HepG2 (cell line): ENCODE results near the gene RHD. TPM values are rescaled to one million over a fixed set of nuclear protein-coding genes. Genes with fewer than 3 reads are reported as not detected.

Source experiments
- ATF2 ChIP-seq: sonication (generic); formaldehyde crosslinking; IDR thresholded peaks from 2 replicates; pipeline ENCODE4 v1.4.0; 2020; ENCODE audit warnings: missing genetic modification reagents
- BCL6 ChIP-seq: IDR thresholded peaks from 2 replicates; pipeline ENCODE4 v1.6.1; 2016; ENCODE audit warnings: missing genetic modification reagents, missing compliant biosample characterization
- DDIT3 ChIP-seq: sonication (generic); formaldehyde crosslinking; IDR thresholded peaks from 2 replicates; pipeline ENCODE4 v1.4.0; 2020; ENCODE audit warnings: mild to moderate bottlenecking, missing genetic modification reagents
- HOXA3 ChIP-seq: sonication (generic); formaldehyde crosslinking; IDR thresholded peaks from 2 replicates; pipeline ENCODE4 v1.5.0; 2020; ENCODE audit warnings: missing genetic modification reagents
- HOXA9 ChIP-seq: sonication (generic); formaldehyde crosslinking; IDR thresholded peaks from 2 replicates; pipeline ENCODE4 v1.8.1; 2022; ENCODE audit warnings: missing genetic modification reagents, mild to moderate bottlenecking, moderate library complexity, borderline replicate concordance
- KLF15 ChIP-seq: sonication (generic); formaldehyde crosslinking; IDR thresholded peaks from 2 replicates; pipeline ENCODE4 v1.8.1; 2023; ENCODE audit warnings: borderline replicate concordance, mild to moderate bottlenecking, inconsistent platforms, missing genetic modification reagents, mixed read lengths
- MTERF4 ChIP-seq: sonication (generic); formaldehyde crosslinking; IDR thresholded peaks from 2 replicates; pipeline ENCODE4 v1.8.0; 2023; ENCODE audit warnings: mild to moderate bottlenecking, missing genetic modification reagents
- ZBTB20 ChIP-seq: sonication (generic); formaldehyde crosslinking; IDR thresholded peaks from 2 replicates; pipeline ENCODE4 v1.8.1; 2023; ENCODE audit warnings: missing genetic modification reagents, low read depth, mild to moderate bottlenecking, borderline replicate concordance
- ZBTB8A ChIP-seq: sonication (generic); formaldehyde crosslinking; IDR thresholded peaks from 2 replicates; pipeline ENCODE4 v1.4.0; 2020; ENCODE audit warnings: mild to moderate bottlenecking, low read depth, missing genetic modification reagents, borderline replicate concordance
- ZNF10 ChIP-seq: sonication (generic); formaldehyde crosslinking; IDR thresholded peaks from 2 replicates; pipeline ENCODE4 v1.4.0; 2020; ENCODE audit warnings: mild to moderate bottlenecking, low read depth, missing genetic modification reagents, borderline replicate concordance
- ZNF142 ChIP-seq: sonication (generic); formaldehyde crosslinking; IDR thresholded peaks from 2 replicates; pipeline ENCODE4 v1.4.0; 2020; ENCODE audit warnings: missing genetic modification reagents
- ZNF160 ChIP-seq: sonication (generic); formaldehyde crosslinking; IDR thresholded peaks from 2 replicates; pipeline ENCODE4 v1.8.0; 2022; ENCODE audit warnings: mild to moderate bottlenecking, inconsistent platforms, missing genetic modification reagents
- polyA plus RNA-seq, 8 experiments: library from polyadenylated mRNA; depleted of rRNA in 3 of 8; stranded (reverse) in 7 of 8; unstranded in 1 of 8; fragments of >200 nt; fragmentation: Illumina TruSeq in 4 of 8; extraction: Trizol in 4 of 8; gene quantifications; 2 replicates each; pipeline versions ENCODE4 v1.2.1 to v1.2.3, GENCODE V29; 2011 to 2016; ENCODE audit warnings: low read depth in 4 of 8, missing spikeins in 1 of 8, mixed read lengths in 1 of 8; ENCODE audit not compliant: insufficient read depth in 1 of 8
- total RNA-seq, 5 experiments: library from RNA; depleted of rRNA; stranded (reverse); fragments of >200 nt; fragmentation: Illumina TruSeq; extraction: Trizol; gene quantifications; 2 replicates each; pipeline ENCODE4 v1.2.3, GENCODE V29; 2016; ENCODE audit warnings: low read depth in 1 of 5
- TF ChIP-seq, protein P1 (sequence below): fragments of 450-650 bp; IDR thresholded peaks from 2 replicates; pipeline ENCODE4 v1.6.1; 2017; ENCODE audit warnings: mild to moderate bottlenecking

Gene RHD
- total and polyA plus RNA-seq, 2 of the 13 experiments (the other 11 are each of a cell fraction or from before 2014, with no cell fraction given): not detected

DNA sequence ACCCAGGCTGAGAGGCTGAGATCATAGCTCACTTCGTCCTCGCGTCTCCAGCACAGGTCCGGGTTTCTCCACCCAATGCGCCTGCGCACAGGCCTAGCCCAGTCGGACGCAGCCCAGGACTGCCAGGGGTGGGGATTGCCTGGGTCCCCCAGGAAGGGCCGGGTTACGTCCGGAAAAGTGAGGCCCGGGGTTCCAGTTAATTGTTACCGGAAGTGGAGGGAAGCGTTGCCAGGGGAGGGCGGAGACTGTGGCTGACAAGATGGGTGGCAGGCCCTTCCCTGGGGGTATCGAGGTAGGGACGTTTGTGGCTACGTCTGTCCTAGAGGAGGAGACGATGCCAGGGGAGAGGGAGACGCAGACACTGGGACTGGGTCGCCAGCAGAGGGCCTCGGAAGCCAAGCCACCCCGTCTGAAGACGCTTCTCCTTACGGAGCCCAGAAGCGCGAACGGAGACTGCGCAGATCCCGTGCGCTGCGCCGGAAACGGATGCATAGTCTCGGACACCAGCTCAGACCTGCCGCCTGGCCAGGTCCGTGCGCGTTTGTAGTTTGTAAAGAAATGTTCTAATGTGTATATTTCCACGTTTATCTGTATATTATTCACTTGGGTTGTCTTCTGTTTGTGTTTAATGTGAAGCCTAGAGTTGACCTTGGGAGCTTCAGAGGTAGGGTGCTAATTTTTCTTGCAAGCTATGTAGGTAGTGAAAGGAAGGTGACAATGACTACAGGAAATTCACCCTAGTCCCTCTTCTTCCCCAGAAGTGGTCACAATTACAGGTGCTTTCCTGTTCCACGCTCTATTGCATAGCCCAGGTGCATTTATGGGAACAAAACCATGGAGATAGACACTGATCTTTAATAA is 32.4 kb upstream of the RHD start (continued):
- TF ChIP-seq ATF2 (peak; percentile 45), BCL6 (CRISPR knock-in tag) (no peak), DDIT3 (CRISPR knock-in tag) (no peak), ZNF10 (CRISPR knock-in tag) (no peak), KLF15 (CRISPR knock-in tag) (no peak), MTERF4 (CRISPR knock-in tag) (no peak), HOXA9 (CRISPR knock-in tag) (no peak), HOXA3 (peak; percentile 90), ZBTB8A (CRISPR knock-in tag) (no peak), ZNF142 (CRISPR knock-in tag) (peak; percentile 68), ZBTB20 (CRISPR knock-in tag) (0 out of 2 replicates have a peak, but pooled peaks have one; percentile 17), ZNF160 (no peak)
- TF ChIP-seq, protein P1, sequence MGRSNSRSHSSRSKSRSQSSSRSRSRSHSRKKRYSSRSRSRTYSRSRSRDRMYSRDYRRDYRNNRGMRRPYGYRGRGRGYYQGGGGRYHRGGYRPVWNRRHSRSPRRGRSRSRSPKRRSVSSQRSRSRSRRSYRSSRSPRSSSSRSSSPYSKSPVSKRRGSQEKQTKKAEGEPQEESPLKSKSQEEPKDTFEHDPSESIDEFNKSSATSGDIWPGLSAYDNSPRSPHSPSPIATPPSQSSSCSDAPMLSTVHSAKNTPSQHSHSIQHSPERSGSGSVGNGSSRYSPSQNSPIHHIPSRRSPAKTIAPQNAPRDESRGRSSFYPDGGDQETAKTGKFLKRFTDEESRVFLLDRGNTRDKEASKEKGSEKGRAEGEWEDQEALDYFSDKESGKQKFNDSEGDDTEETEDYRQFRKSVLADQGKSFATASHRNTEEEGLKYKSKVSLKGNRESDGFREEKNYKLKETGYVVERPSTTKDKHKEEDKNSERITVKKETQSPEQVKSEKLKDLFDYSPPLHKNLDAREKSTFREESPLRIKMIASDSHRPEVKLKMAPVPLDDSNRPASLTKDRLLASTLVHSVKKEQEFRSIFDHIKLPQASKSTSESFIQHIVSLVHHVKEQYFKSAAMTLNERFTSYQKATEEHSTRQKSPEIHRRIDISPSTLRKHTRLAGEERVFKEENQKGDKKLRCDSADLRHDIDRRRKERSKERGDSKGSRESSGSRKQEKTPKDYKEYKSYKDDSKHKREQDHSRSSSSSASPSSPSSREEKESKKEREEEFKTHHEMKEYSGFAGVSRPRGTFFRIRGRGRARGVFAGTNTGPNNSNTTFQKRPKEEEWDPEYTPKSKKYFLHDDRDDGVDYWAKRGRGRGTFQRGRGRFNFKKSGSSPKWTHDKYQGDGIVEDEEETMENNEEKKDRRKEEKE: no peak
